HepG2 (cell line): ENCODE measurements around the gene TBC1D22A. TPM values are rescaled to one million over a fixed set of nuclear protein-coding genes. Genes with fewer than 3 reads are reported as not detected.

Experiments used
- ATF7-NPFF ChIP-seq: sonication (generic); formaldehyde crosslinking; IDR thresholded peaks from 2 replicates; pipeline ENCODE4 v1.8.1; 2023; ENCODE audit warnings: mild to moderate bottlenecking, low read depth, missing genetic modification reagents, moderate library complexity
- CTCF ChIP-seq: sonication (generic); formaldehyde crosslinking; IDR thresholded peaks from 2 replicates; pipeline ENCODE4 v1.5.0; 2020; ENCODE audit warnings: mild to moderate bottlenecking, missing genetic modification reagents, moderate library complexity
- ETS1 ChIP-seq: sonication (generic); formaldehyde crosslinking; IDR thresholded peaks from 2 replicates; pipeline ENCODE4 v1.4.0; 2020; ENCODE audit warnings: missing genetic modification reagents
- GZF1 ChIP-seq: sonication (generic); formaldehyde crosslinking; IDR thresholded peaks from 2 replicates; pipeline ENCODE4 v1.5.1; 2020; ENCODE audit warnings: mild to moderate bottlenecking, missing genetic modification reagents
- HIC2 ChIP-seq: sonication (generic); formaldehyde crosslinking; IDR thresholded peaks from 2 replicates; pipeline ENCODE4 v1.9.0; 2022; ENCODE audit warnings: low read depth, missing genetic modification reagents
- HIVEP1 ChIP-seq: sonication (generic); formaldehyde crosslinking; IDR thresholded peaks from 2 replicates; pipeline ENCODE4 v1.4.0; 2020; ENCODE audit warnings: mild to moderate bottlenecking, missing genetic modification reagents
- HNF4G ChIP-seq, 2 experiments: sonication (generic) in 1 of 2; formaldehyde crosslinking in 1 of 2; IDR thresholded peaks; 2 replicates each; pipeline versions ENCODE4 v1.4.0 to v1.6.1; 2011 to 2020; ENCODE audit warnings: borderline replicate concordance in 2 of 2, low read depth in 2 of 2, mild to moderate bottlenecking in 2 of 2, low read length in 1 of 2, missing genetic modification reagents in 1 of 2, moderate library complexity in 1 of 2
- HOXA3 ChIP-seq: sonication (generic); formaldehyde crosslinking; IDR thresholded peaks from 2 replicates; pipeline ENCODE4 v1.5.0; 2020; ENCODE audit warnings: missing genetic modification reagents
- MEIS2 ChIP-seq: sonication (generic); formaldehyde crosslinking; IDR thresholded peaks from 2 replicates; pipeline ENCODE4 v1.9.0; 2021; ENCODE audit warnings: mild to moderate bottlenecking, missing genetic modification reagents
- PAXIP1 ChIP-seq: sonication (generic); formaldehyde crosslinking; conservative IDR thresholded peaks from 2 replicates; pipeline ENCODE4 v1.4.0; 2020; ENCODE audit warnings: mild to moderate bottlenecking, missing genetic modification reagents, moderate library complexity
- SATB2 ChIP-seq: sonication (generic); formaldehyde crosslinking; IDR thresholded peaks from 2 replicates; pipeline ENCODE4 v1.5.0; 2020; ENCODE audit warnings: missing genetic modification reagents
- TRIM24 ChIP-seq: sonication (generic); formaldehyde crosslinking; IDR thresholded peaks from 2 replicates; pipeline ENCODE4 v1.8.0; 2022; ENCODE audit warnings: mild to moderate bottlenecking, missing genetic modification reagents
- ZBTB10 ChIP-seq: sonication (generic); formaldehyde crosslinking; IDR thresholded peaks from 2 replicates; pipeline ENCODE4 v1.4.0; 2020; ENCODE audit warnings: missing genetic modification reagents, borderline replicate concordance
- ZFP1 ChIP-seq: IDR thresholded peaks from 2 replicates; pipeline ENCODE4 v1.6.1; 2016
- ZNF607 ChIP-seq: sonication (generic); formaldehyde crosslinking; IDR thresholded peaks from 2 replicates; pipeline ENCODE4 v1.5.1; 2020; ENCODE audit warnings: missing genetic modification reagents, mild to moderate bottlenecking, borderline replicate concordance
- ZNF629 ChIP-seq: sonication (generic); formaldehyde crosslinking; conservative IDR thresholded peaks from 2 replicates; pipeline ENCODE4 v1.5.0; 2020; ENCODE audit warnings: missing genetic modification reagents
- ZSCAN9 ChIP-seq: IDR thresholded peaks from 2 replicates; pipeline ENCODE4 v1.6.1; 2016; ENCODE audit warnings: borderline replicate concordance
- polyA plus RNA-seq, 8 experiments: library from polyadenylated mRNA; depleted of rRNA in 3 of 8; stranded (reverse) in 7 of 8; unstranded in 1 of 8; fragments of >200 nt; fragmentation: Illumina TruSeq in 4 of 8; extraction: Trizol in 4 of 8; gene quantifications; 2 replicates each; pipeline versions ENCODE4 v1.2.1 to v1.2.3, GENCODE V29; 2011 to 2016; ENCODE audit warnings: low read depth in 4 of 8, missing spikeins in 1 of 8, mixed read lengths in 1 of 8; ENCODE audit not compliant: insufficient read depth in 1 of 8
- total RNA-seq, 5 experiments: library from RNA; depleted of rRNA; stranded (reverse); fragments of >200 nt; fragmentation: Illumina TruSeq; extraction: Trizol; gene quantifications; 2 replicates each; pipeline ENCODE4 v1.2.3, GENCODE V29; 2016; ENCODE audit warnings: low read depth in 1 of 5

TBC1D22A gene
- total and polyA plus RNA-seq, 2 of the 13 experiments (the other 11 are each of a cell fraction or from before 2014, with no cell fraction given) = 17.3 to 18.0 TPM

- TF ChIP-seq HIC2 (CRISPR knock-in tag) = peak; percentile 35; the same call in 1 of the 2 replicates
- TF ChIP-seq HNF4G (IDR thresholded peaks at IDR 0.05; ENCODE audit: borderline replicate concordance, low read depth, low read length) = peak; percentile 95
- TF ChIP-seq HNF4G (CRISPR knock-in tag; IDR thresholded peaks at IDR 0.05; ENCODE audit: borderline replicate concordance, low read depth) = peak; percentile 89; the same call in 1 of the 2 replicates
- no peak for TF ChIP-seq ATF7-NPFF
- TF ChIP-seq ZNF607 (CRISPR knock-in tag) = peak; percentile 40; the same call in 1 of the 2 replicates
- no peak for TF ChIP-seq TRIM24
- peak; percentile 88 for TF ChIP-seq CTCF (CRISPR knock-in tag)
- TF ChIP-seq ETS1 = no peak
- no peak for TF ChIP-seq GZF1 (CRISPR knock-in tag)
- no peak for TF ChIP-seq ZBTB10 (CRISPR knock-in tag)
- no peak for TF ChIP-seq SATB2 (CRISPR knock-in tag)
- no peak; the same call in 1 of the 2 replicates for TF ChIP-seq ZNF629 (CRISPR knock-in tag)
- TF ChIP-seq HOXA3 (CRISPR knock-in tag) = peak; percentile 54; the same call in 1 of the 2 replicates
- no peak for TF ChIP-seq ZSCAN9 (CRISPR knock-in tag)
- TF ChIP-seq PAXIP1 (CRISPR knock-in tag) = peak; percentile 82
- 0 out of 2 replicates have a peak, but pooled peaks have one; percentile 39 for TF ChIP-seq MEIS2 (CRISPR knock-in tag)
- TF ChIP-seq HIVEP1 (CRISPR knock-in tag) = no peak
- TF ChIP-seq ZFP1 = 0 out of 2 replicates have a peak, but pooled peaks have one; percentile 59
These were observed 3.6 kb upstream of the TBC1D22A start (continued) for GRCh38 chr22:46758867-46759290.
